ENCODE results near the gene KRT79.
A peak's percentile ranks its signal among the peaks of the same experiment; 100 is the strongest.
"Not testable (repeated sequence)": the region's sequence is repeated elsewhere in the genome, so short reads cannot be mapped to it uniquely, and the experiment has no call there.

The KRT79 gene

DNA sequence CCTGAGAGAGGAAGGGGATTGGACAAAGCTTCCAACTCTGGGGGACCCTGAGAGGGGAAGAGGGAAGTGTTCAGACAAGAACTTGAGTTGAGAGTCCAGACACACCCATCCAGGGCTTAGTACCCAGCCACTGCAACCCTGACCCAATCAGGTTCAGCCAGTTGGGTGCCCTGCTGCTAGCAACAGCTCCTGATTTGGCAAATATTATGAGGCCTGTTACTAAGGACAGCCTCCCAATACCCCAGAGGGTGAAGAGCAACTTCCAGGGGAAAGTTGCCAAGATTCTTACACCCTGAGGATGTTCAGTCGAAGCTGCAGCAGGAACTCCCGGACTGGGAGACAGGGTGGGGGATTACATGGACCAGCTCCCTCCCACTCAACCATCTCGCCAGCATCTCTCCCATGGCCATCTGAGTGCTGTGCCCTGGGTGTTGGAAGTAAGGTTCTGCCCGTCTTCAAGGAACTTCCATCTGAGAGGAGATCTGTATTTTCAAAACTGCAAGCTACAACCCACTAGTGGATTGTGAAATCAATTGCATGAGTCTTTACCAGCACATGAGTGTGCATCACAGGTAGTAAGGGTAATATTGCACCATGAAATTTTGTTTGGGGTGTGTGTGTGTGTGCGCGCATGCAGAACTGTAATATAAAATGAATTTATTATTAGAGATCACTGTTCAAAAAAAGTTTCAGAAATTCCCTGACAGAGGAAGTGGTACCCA is 26.2 kb upstream of the KRT79 start:
- peak; percentile 68 for DNase-seq

DNA sequence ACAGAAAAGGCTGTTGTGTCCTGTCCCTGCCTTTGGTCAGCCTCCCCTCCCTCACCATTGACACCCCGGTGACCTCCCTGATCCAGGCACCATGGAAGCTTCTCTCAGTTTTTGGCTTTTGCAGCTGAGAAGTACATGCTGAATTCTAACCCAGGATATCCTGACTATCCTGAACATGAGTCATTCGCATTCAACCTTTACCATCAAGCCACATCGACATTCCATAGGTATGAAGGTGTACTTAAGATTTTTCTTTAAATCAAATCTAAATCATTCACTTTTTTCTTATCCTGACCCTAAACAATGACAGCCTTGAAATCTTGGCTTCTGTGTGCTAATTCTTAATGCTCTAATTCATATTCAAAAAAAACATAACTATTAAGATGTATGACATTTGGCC is 23.4 kb upstream of the KRT79 start:
- no peak for DNase-seq

DNA sequence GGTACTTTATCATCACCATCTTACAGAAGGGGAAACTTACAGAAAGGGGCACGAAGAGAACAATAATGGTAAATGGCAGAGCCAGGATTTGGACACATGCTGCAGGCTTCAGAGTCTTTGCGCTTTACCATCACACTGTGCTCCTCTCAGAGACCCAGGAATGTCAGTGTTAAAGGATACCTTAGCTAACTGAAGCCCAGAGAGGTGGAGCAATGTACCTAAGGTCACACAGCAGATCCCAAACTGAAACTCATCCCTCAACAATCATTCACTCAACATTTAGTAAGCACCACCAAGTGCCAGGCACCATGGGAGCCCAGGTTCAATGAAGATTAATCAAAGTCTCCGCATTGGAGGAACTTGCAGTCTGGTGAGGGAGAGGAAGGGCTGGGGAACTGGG is 22.7 kb upstream of the KRT79 start:
- DNase-seq, result no peak

DNA sequence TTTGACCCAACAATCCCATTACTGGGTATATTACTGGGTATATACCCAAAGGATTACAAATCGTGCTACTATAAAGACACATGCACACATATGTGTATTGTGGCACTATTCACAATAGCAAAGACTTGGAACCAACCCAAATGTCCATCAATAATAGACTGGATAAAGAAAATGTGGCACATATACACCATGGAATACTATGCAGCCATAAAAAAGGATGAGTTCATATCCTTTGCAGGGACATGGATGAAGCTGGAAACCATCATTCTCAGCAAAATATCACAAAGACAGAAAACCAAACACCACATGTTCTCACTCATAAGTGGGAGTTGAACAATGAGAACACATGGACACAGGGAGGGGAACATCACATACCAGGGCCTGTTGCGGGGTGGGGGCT is 22.0 kb upstream of the KRT79 start:
- not testable (repeated sequence) for DNase-seq

DNA sequence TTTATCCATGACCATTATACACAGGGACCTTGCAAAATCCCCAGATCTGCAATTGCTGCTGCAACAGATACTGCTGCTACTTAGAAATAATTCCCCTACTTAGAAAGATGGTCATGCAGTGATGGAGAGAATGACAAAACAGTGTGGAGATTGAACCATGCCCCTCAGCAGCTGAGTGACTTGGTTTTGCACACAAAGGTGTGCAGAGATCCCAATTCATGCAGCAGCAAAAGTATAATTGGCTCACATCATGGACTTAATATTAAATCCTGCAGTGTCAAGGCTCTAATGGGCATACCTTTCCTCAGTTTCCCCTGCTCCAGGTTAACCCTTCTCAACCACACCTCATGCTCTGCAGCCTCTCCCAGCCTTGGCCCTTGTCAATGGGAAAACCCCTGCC is 17.7 kb upstream of the KRT79 start:
- no peak for DNase-seq

DNA sequence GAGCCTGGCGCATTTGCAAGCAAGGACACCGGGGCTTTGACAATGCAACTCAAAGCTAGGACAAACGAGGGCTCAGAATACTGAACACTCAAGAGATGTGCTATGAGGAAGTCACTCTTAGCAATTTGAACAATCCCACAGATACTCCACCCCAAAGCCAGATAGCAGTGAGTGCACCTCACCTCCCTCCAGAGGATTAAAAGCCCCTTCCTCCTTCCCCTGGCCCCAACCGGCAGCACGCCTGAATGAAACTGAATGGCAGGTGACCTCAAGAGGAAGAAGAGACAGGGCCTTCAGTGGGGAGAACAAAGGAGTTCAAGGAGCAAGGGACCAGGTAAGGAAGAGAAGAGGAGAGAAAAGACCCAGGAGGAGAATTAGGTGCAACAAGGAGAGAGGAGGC is 16.6 kb upstream of the KRT79 start:
- DNase-seq, result no peak

DNA sequence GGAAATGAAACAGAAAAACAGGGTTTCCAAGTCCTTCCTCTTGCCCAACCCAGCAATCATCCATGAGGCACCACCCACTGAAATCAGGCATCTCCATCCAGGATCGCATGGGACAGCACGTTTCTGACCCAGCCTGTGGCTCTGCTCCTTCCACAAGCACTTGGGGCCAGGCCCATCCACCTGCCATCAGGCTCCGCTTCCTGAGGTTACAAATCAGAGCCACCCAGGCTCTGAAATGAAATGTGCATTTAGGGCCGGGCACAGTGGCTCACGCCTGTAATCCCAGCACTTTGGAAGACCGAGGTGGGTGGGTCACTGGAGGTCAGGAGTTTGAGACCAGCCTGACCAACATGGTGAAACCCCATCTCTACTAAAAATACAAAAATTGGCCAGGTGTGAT is 15.4 kb upstream of the KRT79 start:
- no peak for DNase-seq

DNA sequence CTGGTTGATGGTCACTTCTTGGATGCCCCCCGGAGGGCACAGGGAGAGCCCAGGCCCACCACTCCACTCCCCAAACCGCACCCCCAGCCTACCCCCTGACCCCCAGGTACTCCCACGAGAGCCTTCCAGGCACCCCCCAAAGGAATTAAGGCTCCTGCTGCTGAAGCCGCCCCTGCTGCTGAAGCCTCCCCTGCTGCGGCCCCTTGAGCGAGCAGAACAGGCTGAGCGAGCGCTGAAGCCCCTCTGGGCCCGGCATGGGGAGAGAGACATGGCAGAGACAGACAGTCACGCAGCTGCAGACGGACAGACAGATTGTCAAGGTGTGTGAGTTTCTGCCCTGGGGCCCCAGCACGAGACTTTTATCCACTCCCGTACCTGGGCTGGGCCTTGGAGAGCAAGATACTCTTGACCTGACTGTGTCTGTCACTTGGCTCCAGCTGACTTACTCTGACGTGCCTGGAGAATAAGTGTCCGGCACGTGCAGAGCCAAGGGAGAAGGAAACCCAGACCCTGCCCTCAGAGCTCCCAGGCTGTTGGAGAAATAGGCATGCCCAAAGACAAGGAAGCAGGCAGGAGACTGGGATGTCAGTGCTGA is 14.6 kb upstream of the KRT79 start, which contains the start of gene KRT78:
Gene KRT78, minus strand, starts transcription at position 334 of the 595 bp plus-strand sequence. Its CDS starts 64 bp downstream, at position 270.
- no peak for DNase-seq

DNA sequence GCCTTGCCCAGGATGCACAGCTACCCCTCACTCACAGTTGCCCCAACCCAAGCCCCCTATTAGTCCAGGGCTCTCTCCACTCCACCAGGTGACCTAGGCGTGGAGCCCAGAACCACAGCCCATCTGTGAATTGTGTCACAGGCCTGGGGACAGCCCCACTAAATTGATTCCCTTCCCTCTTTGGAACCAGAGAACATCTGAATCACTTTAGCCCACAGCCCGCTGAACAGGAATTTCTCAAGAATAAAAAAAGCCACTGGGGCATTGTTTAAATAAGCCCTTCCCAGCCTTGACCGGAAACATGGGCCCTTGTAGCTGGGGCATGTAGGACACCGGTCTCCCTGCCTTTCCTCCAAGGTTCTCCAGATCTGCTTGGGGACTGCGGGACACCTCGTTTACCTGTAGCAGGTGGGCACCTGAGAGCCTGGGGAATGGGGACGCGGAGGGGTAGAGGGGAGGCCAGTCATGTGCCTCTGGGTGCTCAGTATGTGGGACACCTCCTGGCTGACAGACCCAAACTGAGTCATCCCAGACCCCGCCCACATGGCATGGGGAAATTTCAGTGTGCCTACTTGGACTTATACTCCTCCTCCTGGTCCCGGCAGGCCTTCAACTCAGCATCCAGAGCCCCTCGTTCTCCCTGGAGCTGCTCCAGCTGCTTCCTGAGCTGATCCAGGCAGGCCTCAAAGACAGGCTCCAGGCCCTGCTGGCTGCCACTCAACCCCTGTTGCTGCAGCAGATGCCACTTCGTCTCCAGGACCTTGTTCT is 13.4 kb upstream of the KRT79 start:
- DNase-seq, result peak; percentile 46

DNA sequence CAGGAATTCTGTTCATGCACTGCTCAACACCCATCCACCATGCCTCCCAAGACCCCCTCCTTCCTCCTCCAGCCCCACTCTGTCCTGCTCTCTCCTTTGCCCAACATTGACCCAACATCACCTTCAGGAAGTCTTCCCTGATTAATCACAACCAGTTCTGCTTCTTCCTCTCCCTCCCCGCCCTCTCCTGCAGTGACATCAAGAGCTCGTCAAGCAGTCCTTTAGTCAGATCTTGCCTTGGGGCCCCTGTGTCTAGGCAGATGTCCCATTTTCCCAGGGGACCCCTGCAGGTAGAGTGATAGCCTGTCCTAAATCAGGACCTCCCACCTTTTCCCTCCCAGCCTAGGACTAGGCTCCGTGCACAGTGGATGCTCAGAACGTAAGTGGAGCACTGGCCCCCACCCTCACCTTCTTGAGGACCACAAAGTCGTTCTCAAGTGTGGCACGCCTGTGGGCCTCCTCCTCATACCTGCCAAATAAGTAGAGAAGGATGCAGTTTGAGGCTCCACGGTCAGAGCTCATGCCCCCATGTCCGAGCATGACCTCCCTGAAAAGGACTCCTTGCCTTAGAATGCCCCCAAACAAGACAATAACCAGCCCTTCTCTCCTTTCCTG is 12.4 kb upstream of the KRT79 start:
- no peak for DNase-seq

DNA sequence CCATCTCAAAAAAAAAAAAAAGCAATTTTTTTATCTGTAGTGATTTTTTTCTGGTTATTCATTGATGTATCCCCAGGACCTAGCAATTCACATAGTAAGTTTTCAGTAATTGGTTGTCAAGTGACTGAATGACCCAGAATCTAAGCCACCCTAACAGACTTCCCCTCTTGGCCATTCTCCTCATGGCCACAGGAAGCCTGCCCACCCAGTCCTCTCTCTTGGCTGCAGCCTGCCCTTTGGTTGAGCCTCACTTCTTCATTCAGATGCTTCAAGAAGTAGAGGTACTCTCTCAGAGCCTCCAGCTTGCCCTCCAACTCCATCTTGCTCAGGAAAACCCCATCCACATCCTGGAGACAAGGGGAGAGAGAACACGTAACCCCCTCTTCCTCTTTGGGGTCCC is 11.8 kb upstream of the KRT79 start:
- no peak for DNase-seq

DNA sequence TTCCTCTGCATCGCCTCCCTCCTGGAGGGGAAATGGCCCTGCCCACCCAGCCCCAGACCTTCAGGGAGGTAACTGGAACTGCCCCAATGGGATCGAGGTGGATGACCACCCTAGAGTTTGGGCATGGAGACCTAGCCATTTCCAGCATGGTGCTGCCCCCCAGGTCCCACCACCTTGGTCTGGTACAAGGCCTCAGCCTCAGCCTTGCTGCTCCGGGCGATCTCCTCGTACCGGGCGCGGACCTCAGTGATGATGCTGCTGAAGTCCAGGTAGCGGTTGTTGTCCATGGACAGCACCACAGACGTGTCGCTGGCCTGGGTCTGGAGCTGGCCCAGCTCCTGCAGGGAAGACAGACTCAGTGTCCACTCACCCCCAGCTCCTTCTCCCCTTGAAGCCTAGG is 10.3 kb upstream of the KRT79 start:
- DNase-seq, result no peak

DNA sequence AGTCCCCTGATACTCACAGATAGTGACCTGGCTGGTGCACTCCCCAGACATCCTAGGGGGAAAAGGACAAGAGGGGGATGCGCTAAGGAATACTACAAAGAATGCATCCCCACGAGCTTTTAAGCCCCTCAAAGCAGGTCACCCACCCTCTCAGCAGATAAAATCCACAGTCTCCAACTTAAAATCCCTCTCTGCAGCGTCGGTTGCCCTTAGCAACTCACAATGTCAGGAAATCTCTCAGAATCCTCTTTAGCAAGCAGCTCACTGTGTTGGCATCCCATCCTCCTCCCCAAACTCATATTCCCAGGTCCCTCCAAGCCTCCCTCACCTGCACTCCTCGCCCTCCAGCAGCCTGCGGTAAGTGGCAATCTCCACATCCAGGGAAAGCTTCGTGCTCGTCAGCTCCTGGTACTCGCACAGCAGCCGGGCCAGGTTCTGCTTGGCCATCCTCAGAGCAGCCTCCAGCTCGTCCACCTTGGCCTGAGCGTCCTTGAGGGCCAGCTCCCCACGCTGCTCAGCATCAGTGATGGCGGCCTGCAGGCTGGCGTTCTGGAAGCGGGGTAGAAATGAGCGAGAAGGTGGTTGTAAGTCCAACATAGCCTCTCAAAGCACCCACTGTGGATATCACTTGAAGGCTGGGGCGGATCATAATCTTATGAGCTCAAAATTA is 5.5 kb upstream of the KRT79 start:
- no peak for DNase-seq

DNA sequence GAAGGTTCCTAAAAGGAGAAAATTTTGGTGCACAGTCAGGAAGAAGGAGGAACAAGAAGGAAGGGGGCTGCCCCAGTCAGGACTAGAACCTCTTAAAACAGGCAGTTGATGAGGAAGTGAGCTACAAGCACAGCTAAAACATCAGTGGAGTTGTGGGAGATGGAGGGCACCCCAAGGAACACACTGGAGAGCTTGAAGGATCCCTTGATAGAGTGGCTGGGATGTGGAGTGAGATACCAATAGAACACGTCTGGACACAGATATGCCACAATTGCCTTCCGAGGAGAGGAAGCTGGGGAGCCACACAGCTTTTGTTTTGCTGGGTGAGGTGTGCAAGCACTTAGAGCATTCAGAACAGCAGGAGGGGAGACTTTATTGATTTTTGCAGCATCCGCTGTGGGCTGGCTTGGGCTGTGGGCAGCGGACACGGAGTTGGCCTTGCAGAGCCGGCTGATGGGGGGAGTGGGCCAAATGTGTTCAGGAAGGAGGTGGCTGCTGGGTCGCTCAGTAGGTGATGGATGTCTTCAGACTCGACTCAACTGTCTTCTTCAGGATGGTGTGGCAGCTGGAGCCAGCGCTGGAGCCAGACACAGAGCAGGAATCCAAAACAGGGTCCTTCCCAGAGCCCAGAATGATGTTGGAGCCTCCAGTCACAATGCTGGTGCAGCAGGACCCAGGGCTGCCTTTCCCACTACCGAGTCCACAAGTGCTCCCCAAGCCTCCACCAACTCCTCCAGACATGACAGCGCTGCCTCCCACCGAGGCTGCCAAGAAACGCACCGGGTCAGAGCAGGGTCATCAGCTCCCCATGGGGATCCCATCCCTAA is 4.7 kb upstream of the KRT79 start:
- no peak for DNase-seq

DNA sequence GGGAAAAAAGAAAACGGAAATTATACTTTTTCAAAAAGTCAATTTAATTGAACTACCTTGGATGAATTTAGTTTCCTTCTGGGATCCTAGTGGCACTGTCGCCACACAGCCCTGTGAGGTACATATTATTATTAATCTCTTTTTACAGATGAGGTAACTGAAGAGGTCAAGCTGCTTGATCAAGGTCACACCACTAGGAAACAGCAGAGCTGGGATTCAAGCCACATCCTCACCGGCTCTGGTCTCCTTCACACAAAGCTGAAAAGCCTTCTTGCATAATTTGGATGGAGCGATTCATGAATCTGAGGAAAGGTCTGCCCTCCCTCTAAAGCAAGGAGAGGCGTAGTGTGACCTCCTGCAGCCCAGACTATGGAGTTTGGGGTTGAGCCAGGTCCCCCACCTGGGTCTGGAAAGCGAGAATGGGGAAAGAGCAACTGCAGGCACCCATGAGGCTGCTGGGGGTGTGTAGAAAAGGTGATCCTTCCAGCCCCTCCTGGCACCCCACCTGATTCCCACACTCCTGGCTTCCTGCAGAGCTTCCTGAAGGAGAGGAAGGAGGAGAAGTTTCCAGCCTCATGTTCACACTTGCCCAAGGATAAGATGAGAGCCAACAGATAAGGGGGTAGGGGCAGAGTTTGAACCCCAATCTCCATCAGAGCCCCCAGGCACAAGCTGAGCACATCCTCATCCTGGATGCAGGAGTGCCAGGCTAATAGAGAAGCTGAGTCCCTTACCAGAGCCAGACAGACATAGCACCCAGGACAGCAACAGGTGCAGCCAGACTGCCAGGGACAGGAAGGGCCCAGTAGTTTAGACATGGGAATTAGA is 3.9 kb upstream of the KRT79 start:
- no peak for DNase-seq

DNA sequence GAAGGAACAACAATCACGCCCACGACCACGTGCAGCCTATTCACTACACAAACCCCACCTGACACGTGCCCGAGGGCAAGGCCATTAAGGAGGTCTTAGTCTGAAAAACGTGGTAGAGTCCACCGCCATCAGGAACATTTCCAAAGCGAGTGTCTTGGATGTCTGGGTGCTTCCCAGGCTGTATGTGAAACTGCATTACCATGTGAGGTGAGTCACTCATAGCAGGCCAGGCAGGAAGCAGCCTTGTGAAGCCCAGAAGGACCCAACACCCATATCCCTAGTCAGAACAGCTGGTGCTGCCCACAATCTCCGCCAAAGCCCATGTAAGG is 3.3 kb upstream of the KRT79 start:
- peak; percentile 83 for DNase-seq

DNA sequence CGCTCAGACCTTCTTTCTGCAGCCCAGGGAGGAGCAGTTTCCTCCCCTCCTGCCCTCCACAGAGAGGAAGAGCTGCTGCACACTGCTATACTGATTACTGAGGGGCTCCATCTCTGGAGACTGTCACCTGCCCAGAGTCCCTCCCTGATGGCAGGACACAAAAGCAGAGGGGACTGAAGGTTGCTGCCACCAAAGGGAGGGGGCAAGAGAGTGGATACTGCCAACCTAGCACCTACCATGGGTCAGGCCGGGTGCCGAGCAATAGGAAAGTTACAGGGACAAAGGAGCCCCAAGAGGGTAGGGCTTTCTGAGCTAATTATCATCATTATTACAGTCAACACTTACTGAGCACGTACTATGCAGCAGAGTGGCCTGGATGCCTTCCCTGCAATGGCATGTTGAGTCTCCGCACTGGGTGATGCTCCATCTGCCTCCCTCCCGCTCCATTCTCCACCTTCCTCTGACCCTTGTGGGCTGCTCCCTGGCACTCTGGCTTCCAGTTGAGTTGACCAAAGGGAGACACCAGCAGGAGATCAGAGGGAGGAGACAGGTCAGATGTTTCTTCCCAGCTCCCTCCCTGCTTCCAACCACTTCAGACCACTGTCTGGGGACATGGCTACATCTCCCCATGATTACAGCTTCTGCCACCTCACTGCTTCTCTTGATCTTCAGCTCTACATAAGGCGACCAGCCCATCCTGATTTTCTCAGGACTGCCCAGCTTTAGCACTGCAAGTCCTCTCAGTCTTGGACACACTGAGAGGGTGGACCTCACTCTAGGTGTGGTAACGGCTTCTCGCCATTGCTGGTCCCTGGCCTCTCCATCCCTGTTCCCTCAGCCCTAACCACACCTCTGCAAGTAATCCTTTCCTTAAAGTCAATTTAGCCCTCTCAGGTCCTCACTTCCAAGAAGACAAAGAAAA is 2.6 kb upstream of the KRT79 start:
- DNase-seq, result no peak

DNA sequence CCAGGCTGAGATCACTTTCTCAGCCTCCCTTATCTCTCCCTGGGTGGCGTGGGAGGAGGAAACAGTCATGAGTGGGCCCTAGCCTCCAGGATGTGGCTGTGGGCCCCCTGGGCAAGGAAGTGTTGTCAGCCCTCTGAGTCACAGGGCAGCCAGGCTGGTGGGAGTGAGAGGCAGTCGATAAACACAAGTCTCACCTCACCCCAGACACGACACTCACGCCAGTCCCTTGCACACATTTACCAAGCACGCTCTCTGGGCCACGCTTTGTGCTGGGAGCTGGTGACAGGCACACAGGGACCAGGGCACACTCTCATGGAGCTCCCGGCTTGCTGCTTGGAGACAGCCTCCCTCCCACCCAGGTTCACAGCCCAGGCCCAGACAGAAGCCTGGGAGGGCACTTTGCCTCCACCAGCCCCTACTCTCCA is 1.9 kb upstream of the KRT79 start:
- peak; percentile 75 for DNase-seq

DNA sequence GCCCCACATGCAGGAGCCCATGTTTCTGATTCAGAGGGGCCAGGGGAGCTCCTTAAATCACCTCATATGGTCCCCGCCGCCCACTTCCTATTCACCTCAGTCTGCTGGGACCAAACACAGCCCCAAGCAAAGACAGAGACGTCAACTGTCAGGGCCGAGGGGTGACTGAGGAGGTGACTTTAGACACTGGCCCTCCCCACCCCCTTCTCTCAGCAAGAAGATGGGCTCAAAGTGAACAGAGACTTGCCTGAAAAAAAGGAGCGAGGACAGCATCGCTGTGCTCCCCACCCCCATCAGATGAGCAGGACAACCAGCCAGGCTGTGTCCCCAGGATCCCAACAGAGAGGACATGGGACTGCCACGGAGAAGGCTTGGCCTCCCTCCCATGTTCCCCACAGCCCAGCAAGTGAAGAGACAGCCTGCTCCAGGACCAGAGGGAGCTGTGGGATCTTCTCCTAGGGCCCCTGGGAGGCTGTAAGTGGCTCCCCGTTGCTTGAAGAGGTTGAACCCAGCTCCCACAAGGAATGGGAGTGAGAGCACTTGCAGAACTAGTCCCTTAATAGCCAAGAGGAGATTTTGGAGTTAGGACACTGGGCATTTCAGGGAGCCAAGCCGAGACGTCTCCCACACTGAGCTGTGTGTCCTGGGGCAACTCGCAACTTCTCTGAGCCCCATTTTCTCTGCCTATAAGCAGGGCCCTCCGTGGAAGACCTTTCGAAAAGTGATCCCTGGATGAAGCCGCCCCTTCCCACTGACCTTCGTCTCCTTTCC is 1.3 kb upstream of the KRT79 start:
- no peak for DNase-seq

DNA sequence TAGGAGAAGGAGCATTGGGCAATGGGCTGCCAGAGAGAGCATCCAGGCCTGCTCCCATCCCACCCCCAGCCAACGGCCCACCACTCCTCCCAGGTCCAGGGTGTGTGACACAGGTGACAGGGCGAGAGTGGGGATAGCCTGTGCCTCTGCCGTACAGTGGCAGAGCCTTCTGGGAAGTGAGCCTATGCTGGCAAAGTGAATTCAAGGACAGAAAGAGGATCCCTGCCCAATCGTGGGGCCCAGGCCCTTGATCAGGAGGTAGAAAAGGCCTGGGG is 553 bp upstream of the KRT79 start:
- DNase-seq, result no peak

Measured in EL (cell line).